HepG2 (cell line): ENCODE measurements around the gene OR52N1.

ENCODE experiments used
- BCL6 ChIP-seq: IDR thresholded peaks from 2 replicates; pipeline ENCODE4 v1.6.1; 2016; ENCODE audit warnings: missing genetic modification reagents, missing compliant biosample characterization
- CENPT ChIP-seq: sonication (generic); formaldehyde crosslinking; IDR thresholded peaks from 2 replicates; pipeline ENCODE4 v1.8.0; 2022; ENCODE audit warnings: low read depth, mild to moderate bottlenecking, moderate library complexity, missing genetic modification reagents
- REST ChIP-seq, 2 experiments: IDR thresholded peaks; 2 replicates each; pipeline ENCODE4 v1.6.1; 2011 to 2012; ENCODE audit warnings: low read length in 2 of 2, borderline replicate concordance in 1 of 2, low read depth in 1 of 2, mild to moderate bottlenecking in 1 of 2, moderate library complexity in 1 of 2
- TF ChIP-seq, protein P1 (sequence below): sonication (generic); formaldehyde crosslinking; IDR thresholded peaks from 2 replicates; pipeline ENCODE4 v1.4.0; 2020; ENCODE audit warnings: missing genetic modification reagents

DNA sequence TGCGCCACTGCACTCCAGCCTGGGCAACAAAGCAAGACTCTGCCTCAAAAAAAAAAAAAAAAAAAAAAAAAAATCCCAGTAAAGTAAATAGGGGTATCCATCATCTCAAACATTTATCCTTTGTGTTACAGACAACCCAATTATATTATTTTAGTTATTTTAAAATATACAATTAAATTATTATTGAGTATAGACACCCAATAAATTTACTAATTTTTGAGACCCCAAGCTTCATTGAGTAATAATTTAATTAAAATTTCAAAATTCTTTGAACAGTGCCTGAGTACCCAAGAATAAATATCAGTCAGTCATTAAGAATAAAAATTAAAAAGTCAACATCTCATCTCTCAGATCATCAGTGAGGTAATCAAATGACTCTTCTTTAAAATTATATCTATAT lies 37.1 kb downstream of the OR52N1 start, which contains the start of gene OR52N4:
- no peak for TF ChIP-seq REST (IDR thresholded peaks at IDR 0.05; ENCODE audit: borderline replicate concordance in 1 of 2, low read depth in 1 of 2, low read length in 2 of 2)
- no peak for TF ChIP-seq BCL6 (CRISPR knock-in tag)
- TF ChIP-seq, protein P1, sequence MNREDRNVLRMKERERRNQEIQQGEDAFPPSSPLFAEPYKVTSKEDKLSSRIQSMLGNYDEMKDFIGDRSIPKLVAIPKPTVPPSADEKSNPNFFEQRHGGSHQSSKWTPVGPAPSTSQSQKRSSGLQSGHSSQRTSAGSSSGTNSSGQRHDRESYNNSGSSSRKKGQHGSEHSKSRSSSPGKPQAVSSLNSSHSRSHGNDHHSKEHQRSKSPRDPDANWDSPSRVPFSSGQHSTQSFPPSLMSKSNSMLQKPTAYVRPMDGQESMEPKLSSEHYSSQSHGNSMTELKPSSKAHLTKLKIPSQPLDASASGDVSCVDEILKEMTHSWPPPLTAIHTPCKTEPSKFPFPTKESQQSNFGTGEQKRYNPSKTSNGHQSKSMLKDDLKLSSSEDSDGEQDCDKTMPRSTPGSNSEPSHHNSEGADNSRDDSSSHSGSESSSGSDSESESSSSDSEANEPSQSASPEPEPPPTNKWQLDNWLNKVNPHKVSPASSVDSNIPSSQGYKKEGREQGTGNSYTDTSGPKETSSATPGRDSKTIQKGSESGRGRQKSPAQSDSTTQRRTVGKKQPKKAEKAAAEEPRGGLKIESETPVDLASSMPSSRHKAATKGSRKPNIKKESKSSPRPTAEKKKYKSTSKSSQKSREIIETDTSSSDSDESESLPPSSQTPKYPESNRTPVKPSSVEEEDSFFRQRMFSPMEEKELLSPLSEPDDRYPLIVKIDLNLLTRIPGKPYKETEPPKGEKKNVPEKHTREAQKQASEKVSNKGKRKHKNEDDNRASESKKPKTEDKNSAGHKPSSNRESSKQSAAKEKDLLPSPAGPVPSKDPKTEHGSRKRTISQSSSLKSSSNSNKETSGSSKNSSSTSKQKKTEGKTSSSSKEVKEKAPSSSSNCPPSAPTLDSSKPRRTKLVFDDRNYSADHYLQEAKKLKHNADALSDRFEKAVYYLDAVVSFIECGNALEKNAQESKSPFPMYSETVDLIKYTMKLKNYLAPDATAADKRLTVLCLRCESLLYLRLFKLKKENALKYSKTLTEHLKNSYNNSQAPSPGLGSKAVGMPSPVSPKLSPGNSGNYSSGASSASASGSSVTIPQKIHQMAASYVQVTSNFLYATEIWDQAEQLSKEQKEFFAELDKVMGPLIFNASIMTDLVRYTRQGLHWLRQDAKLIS (CRISPR knock-in tag), result no peak
- TF ChIP-seq CENPT (CRISPR knock-in tag), result no peak
